HEK293 (cell line): ENCODE data around the gene FOXE3.

Source experiments
- CTCF ChIA-PET: fragments of 350-600 bp; formaldehyde crosslinking; extraction: SDS; loops from one replicate; lab custom pipeline; 2021; ENCODE audit warnings: antibody characterized with exemption; lab: Yijun Ruan, JAX
- POLR2A ChIA-PET: fragments of 300-600 bp; formaldehyde crosslinking; extraction: SDS; loops from one replicate; lab custom pipeline; 2020; ENCODE audit warnings: antibody characterized with exemption, inconsistent platforms; lab: Yijun Ruan, JAX
- H3K27ac ChIP-seq: fragments of 200-500 bp; sonication (Bioruptor generic); 2 replicates; pipeline ENCODE4 v1.5.1; 2014; ENCODE audit warnings: low read depth, low read length, control low read depth, inconsistent platforms; ENCODE audit errors: extremely low read depth
- H3K36me3 ChIP-seq, 2 experiments: fragments of 200-500 bp in 1 of 2; sonication (Bioruptor generic) in 1 of 2; 1 replicate in 1 of 2; 2 replicates in 1 of 2; pipeline ENCODE4 v1.5.1; 2014 to 2017; ENCODE audit warnings: inconsistent platforms in 2 of 2, low read length in 2 of 2; ENCODE audit not compliant: control insufficient read depth in 2 of 2, insufficient read depth in 1 of 2
- H3K4me1 ChIP-seq: fragments of 200-500 bp; sonication (Bioruptor generic); 2 replicates; pipeline ENCODE4 v1.5.1; 2014; ENCODE audit warnings: mild to moderate bottlenecking, low read length, inconsistent platforms; ENCODE audit not compliant: control insufficient read depth, insufficient read depth
- H3K4me3 ChIP-seq: 2 replicates; pipeline ENCODE4 v1.5.1; 2011; ENCODE audit warnings: low read depth, mild to moderate bottlenecking, control low read depth, low read length, moderate library complexity
- H3K9me3 ChIP-seq: fragments of 200-500 bp; sonication (Bioruptor generic); 2 replicates; pipeline ENCODE4 v1.5.1; 2014; ENCODE audit warnings: low read depth, low read length, inconsistent platforms; ENCODE audit not compliant: control insufficient read depth, insufficient read depth
- BCL6B ChIP-seq: fragments of 450-650 bp; formaldehyde crosslinking; IDR thresholded peaks from 2 replicates; pipeline ENCODE4 v1.5.1; 2017; ENCODE audit warnings: missing biosample characterization, missing genetic modification characterization
- MZF1 ChIP-seq: fragments of 450-650 bp; formaldehyde crosslinking; IDR thresholded peaks from 2 replicates; pipeline ENCODE4 v1.5.1; 2017; ENCODE audit warnings: missing biosample characterization, missing genetic modification characterization, borderline replicate concordance
- OSR2 ChIP-seq: fragments of 450-650 bp; formaldehyde crosslinking; IDR thresholded peaks from 2 replicates; pipeline ENCODE4 v1.5.1; 2016; ENCODE audit warnings: missing biosample characterization, missing genetic modification characterization
- REST ChIP-seq: fragments of 450-650 bp; formaldehyde crosslinking; IDR thresholded peaks from 2 replicates; pipeline ENCODE4 v1.5.1; 2016; ENCODE audit warnings: missing biosample characterization, missing genetic modification characterization
- ZIC2 ChIP-seq: fragments of 450-650 bp; formaldehyde crosslinking; IDR thresholded peaks from 2 replicates; pipeline ENCODE4 v1.5.1; 2016; ENCODE audit warnings: missing biosample characterization, missing genetic modification characterization
- ZNF157 ChIP-seq: fragments of 450-650 bp; formaldehyde crosslinking; IDR thresholded peaks from 2 replicates; pipeline ENCODE4 v1.5.1; 2016; ENCODE audit warnings: missing biosample characterization, missing genetic modification characterization
- ZNF202 ChIP-seq: fragments of 450-650 bp; formaldehyde crosslinking; IDR thresholded peaks from 2 replicates; pipeline ENCODE4 v1.5.1; 2016; ENCODE audit warnings: missing biosample characterization, missing genetic modification characterization, borderline replicate concordance
- ZNF214 ChIP-seq: fragments of 450-650 bp; formaldehyde crosslinking; IDR thresholded peaks from 2 replicates; pipeline ENCODE4 v1.5.1; 2017; ENCODE audit warnings: missing biosample characterization, mild to moderate bottlenecking, missing genetic modification characterization, borderline replicate concordance
- ZNF311 ChIP-seq: fragments of 450-650 bp; formaldehyde crosslinking; IDR thresholded peaks from 2 replicates; pipeline ENCODE4 v1.5.1; 2017; ENCODE audit warnings: missing biosample characterization, missing genetic modification characterization, borderline replicate concordance
- ZNF350 ChIP-seq: fragments of 450-650 bp; formaldehyde crosslinking; IDR thresholded peaks from 2 replicates; pipeline ENCODE4 v1.5.0; 2017; ENCODE audit warnings: missing biosample characterization, mild to moderate bottlenecking, missing genetic modification characterization
- ZNF610 ChIP-seq: fragments of 450-650 bp; formaldehyde crosslinking; IDR thresholded peaks from 2 replicates; pipeline ENCODE4 v1.5.1; 2016; ENCODE audit warnings: missing biosample characterization, missing genetic modification characterization, borderline replicate concordance

The FOXE3 gene

GRCh38 chr1:47418681-47419325 lies 2.7 kb downstream of the FOXE3 start:
- ChIA-PET POLR2A (no interaction called here), CTCF (interaction anchor here (0.6 to 13.6 kb wide), 5 partner anchors 13 to 307 kb away, joined by 3 to 151 read pairs (median 4); no protein-coding TSS in a partner anchor)
- Histone ChIP-seq H3K4me3 (no peak overlapping the region), H3K4me1 (no peaks in the 10 kb centered on the region), H3K27ac (no peak overlapping the region)
- TF ChIP-seq ZNF610 (tag by site-specific recombination) (no peak), REST (tag by site-specific recombination) (peak; percentile 82)
- TF ChIP-seq, all 188 proteins: peak for 1
- Histone ChIP-seq H3K36me3 (no peaks in the 10 kb centered on the region), H3K9me3 (no peaks in the 10 kb centered on the region)

GRCh38 chr1:47420547-47420946 lies 4.5 kb downstream of the FOXE3 start:
- CTCF ChIA-PET, result interaction anchor here (0.7 to 13.6 kb wide), 6 partner anchors 12 to 306 kb away, joined by 3 to 151 read pairs (median 8); partner anchors contain the start of gene FOXD2
- no peak overlapping the region for H3K27ac ChIP-seq
- POLR2A ChIA-PET, result interaction anchor here (0.9 kb wide), 1 partner anchor 10 kb away, joined by 3 read pairs; no protein-coding TSS in a partner anchor
- no peak for TF ChIP-seq ZNF202 (tag by site-specific recombination)
- no peak for TF ChIP-seq ZNF311 (tag by site-specific recombination)
- TF ChIP-seq ZNF350 (tag by site-specific recombination), result no peak
- no peak for TF ChIP-seq OSR2
- no peak for TF ChIP-seq ZNF214 (tag by site-specific recombination)
- no peak for TF ChIP-seq ZNF157
- TF ChIP-seq MZF1 (tag by site-specific recombination), result no peak
- no peaks in the 10 kb centered on the region for H3K36me3 ChIP-seq
- H3K4me3 ChIP-seq, result no peak overlapping the region
- H3K9me3 ChIP-seq, result no peaks in the 10 kb centered on the region
- H3K4me1 ChIP-seq, result no peaks in the 10 kb centered on the region

GRCh38 chr1:47423872-47424271 lies 7.8 kb downstream of the FOXE3 start:
- Histone ChIP-seq H3K9me3 (no peaks in the 10 kb centered on the region), H3K27ac (no peak overlapping the region), H3K36me3 (no peaks in the 10 kb centered on the region), H3K4me3 (no peak overlapping the region), H3K4me1 (no peaks in the 10 kb centered on the region)
- peak; percentile 33; the same call in 1 of the 2 replicates for TF ChIP-seq BCL6B (tag by site-specific recombination)
- no peak for TF ChIP-seq ZIC2 (tag by site-specific recombination)
- ChIA-PET CTCF (interaction anchor here (0.7 to 13.6 kb wide), 15 partner anchors 8 to 303 kb away, joined by 3 to 151 read pairs (median 8); partner anchors contain the start of gene FOXD2), POLR2A (no interaction called here)
